Sigmoid colon (tissue), 7 donors: ENCODE results near the gene NBAS. TPM values are rescaled to one million over a fixed set of nuclear protein-coding genes. Genes with fewer than 3 reads are reported as not detected.

Experiments
- DNase-seq: peaks from one replicate; pipeline ENCODE4 v3.0.0-alpha.2; 2019
- H3K27ac ChIP-seq, 4 donors: fragments of 200-600 bp; sonication (generic); one replicate each; pipeline ENCODE4 v1.5.1; 2016 to 2019; ENCODE audit warnings: mild to moderate bottlenecking in 1 of 4
- H3K27me3 ChIP-seq, 3 donors: fragments of 200-600 bp; sonication (generic); one replicate each; pipeline ENCODE4 v1.5.1; 2019; ENCODE audit warnings: mild to moderate bottlenecking in 1 of 3
- H3K36me3 ChIP-seq, 4 donors: fragments of 200-600 bp; sonication (generic); one replicate each; pipeline ENCODE4 v1.5.1; 2016 to 2019
- H3K4me1 ChIP-seq, 4 donors: fragments of 200-600 bp; sonication (generic); one replicate each; pipeline ENCODE4 v1.5.1; 2017 to 2019
- H3K4me3 ChIP-seq, 4 donors: fragments of 200-600 bp; sonication (generic); one replicate each; pipeline ENCODE4 v1.5.1; 2017 to 2019; ENCODE audit warnings: mild to moderate bottlenecking in 2 of 4, moderate library complexity in 1 of 4
- H3K9me3 ChIP-seq, 4 donors: fragments of 200-600 bp in 3 of 4; sonication (generic) in 3 of 4; one replicate each; pipeline versions ENCODE4 v1.5.1 to v1.6.1; 2013 to 2019
- EP300 ChIP-seq, 4 donors: sonication (generic); formaldehyde crosslinking; IDR thresholded peaks; one replicate each; pipeline ENCODE4 v1.6.1; 2017; ENCODE audit warnings: antibody characterized with exemption in 4 of 4
- POLR2A ChIP-seq, 2 donors: fragments of 450-650 bp; IDR thresholded peaks; one replicate each; pipeline ENCODE4 v1.6.1; 2016; ENCODE audit warnings: antibody characterized with exemption in 2 of 2, mild to moderate bottlenecking in 2 of 2, moderate library complexity in 2 of 2
- POLR2AphosphoS5 ChIP-seq, 4 donors: sonication (generic); formaldehyde crosslinking; IDR thresholded peaks; one replicate each; pipeline ENCODE4 v1.6.1; 2017; ENCODE audit warnings: antibody characterized with exemption in 4 of 4
- WGBS, 2 donors: extraction: QIAGEN DNeasy Blood & Tissue Kit; methylation state at CpG; one replicate each; pipeline ENCODE4 v1.1.7; 2013; 5-methylcytosine and 5-hydroxymethylcytosine counted together
- intact Hi-C: fragments of 100-400 bp; cut with DNase I; formaldehyde crosslinking; loops from one replicate; pipeline ENCODE4 v1.15.1; 2023
- polyA plus RNA-seq, 3 donors: library from polyadenylated mRNA; stranded (reverse); fragments of 200-250 nt; gene quantifications; one replicate each; pipeline ENCODE4 v1.2.3, GENCODE V29; 2013
- total RNA-seq, 4 donors: library from RNA; depleted of rRNA; stranded (reverse); fragments of >200 nt; gene quantifications; one replicate each; pipeline ENCODE4 v1.1.0, GENCODE V29; 2016
- TF ChIP-seq, protein P1 (sequence below), 4 experiments: fragments of 450-650 bp in 3 of 4; fragments of 200-600 bp in 1 of 4; IDR thresholded peaks; one replicate each; pipeline ENCODE4 v1.5.1; 2016 to 2019; ENCODE audit warnings: antibody characterized with exemption in 4 of 4, mild to moderate bottlenecking in 3 of 4, moderate library complexity in 2 of 4
- donor health status: healthy with polysubstance abuse.
- donor health status: Bipolar disorder and iron deficiency.
- donor health status: healthy.

Gene NBAS
- total and polyA plus RNA-seq, 7 donors, result 3.9 to 53.2 (median 41.9) TPM

DNA sequence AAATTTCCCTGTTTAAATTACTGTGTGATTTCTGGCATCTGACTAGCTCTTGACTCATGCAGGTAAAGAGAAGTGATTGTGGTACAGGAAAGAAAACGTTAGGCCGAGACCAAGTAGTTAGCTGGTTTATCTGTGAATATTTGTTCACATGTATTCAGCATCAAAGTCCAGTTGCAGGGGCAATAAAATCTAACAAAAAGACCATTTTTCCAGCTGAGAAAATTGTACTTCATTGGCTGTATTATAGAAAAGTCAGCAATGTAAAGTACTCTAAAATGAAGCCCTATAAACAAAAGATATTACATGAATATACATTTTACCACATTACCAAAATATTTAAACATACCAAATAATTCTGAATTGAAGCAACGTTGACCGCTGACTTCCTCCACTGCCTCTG lies 88.3 kb downstream of the NBAS start:
- H3K27me3 ChIP-seq, result no peaks in the 10 kb centered on the region
- intact Hi-C loops, result no loop called here
- no peak overlapping the region for H3K4me3 ChIP-seq
- 23 to 72% methylated on average over 4 of the region's 4 CpGs for WGBS, 2 donors
- peaks cover 5 to 58% (median 20%) of the 10 kb centered on the region in 4 donors for H3K36me3 ChIP-seq
- TF ChIP-seq POLR2A (IDR thresholded peaks at IDR 0.05), result no peak
- DNase-seq, result no peak
- H3K27ac ChIP-seq, result no peak overlapping the region
- H3K4me1 ChIP-seq, result no peaks in the 10 kb centered on the region
- H3K9me3 ChIP-seq, result no peaks in the 10 kb centered on the region

DNA sequence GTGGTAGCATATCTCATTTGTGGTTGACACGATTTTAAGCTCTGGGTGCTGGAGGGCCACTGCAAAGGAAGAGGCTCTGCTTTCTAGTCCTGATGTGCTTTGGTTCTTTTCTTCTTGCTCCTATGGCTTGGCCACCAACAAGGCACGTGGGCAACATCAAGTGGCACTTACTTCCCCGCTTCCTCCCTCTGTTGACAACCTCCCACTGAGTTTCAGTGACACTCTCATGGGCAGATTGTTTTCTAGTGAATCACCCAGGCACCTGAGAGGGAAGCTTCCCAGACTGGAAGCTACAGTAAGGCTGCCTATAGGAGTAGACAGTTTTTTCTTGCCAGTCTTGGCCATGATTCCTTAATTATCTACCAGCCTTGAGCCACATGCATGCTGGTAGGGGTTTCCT lies 89.0 kb downstream of the NBAS start:
- Histone ChIP-seq H3K4me1 (no peaks in the 10 kb centered on the region), H3K27me3 (no peaks in the 10 kb centered on the region), H3K9me3 (no peaks in the 10 kb centered on the region), H3K27ac (no peak overlapping the region), H3K4me3 (no peak overlapping the region), H3K36me3 (peaks cover 5 to 63% (median 19%) of the 10 kb centered on the region in 4 donors)
- no peak for DNase-seq
- 86 to 90% methylated on average over 3 of the region's 3 CpGs for WGBS, 2 donors
- TF ChIP-seq, protein P1, sequence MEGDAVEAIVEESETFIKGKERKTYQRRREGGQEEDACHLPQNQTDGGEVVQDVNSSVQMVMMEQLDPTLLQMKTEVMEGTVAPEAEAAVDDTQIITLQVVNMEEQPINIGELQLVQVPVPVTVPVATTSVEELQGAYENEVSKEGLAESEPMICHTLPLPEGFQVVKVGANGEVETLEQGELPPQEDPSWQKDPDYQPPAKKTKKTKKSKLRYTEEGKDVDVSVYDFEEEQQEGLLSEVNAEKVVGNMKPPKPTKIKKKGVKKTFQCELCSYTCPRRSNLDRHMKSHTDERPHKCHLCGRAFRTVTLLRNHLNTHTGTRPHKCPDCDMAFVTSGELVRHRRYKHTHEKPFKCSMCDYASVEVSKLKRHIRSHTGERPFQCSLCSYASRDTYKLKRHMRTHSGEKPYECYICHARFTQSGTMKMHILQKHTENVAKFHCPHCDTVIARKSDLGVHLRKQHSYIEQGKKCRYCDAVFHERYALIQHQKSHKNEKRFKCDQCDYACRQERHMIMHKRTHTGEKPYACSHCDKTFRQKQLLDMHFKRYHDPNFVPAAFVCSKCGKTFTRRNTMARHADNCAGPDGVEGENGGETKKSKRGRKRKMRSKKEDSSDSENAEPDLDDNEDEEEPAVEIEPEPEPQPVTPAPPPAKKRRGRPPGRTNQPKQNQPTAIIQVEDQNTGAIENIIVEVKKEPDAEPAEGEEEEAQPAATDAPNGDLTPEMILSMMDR (IDR thresholded peaks at IDR 0.05), result no peak
- TF ChIP-seq POLR2A (IDR thresholded peaks at IDR 0.05), result no peak
- TF ChIP-seq EP300 (IDR thresholded peaks at IDR 0.05), result no peak
- no peak for TF ChIP-seq POLR2AphosphoS5 (IDR thresholded peaks at IDR 0.05)
- intact Hi-C loops, result no loop called here

DNA sequence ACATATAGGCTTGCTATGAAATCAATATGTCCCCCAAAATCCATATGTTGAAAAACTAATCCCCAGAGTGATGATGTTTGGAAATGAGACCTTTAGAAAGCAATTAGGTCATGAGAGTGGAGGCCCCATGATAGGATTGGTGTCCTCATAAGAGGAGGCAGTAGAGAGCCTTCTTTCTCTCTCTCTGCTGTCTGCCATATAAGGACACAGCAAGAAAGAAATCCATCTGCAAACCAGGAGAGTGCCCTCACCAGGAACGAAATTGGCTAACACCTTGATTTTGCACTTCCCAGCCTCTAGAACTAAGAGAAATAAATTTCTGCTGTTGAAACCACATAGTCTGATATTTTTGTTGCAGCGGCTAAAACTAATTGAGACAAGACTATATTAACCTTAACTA lies 89.5 kb downstream of the NBAS start:
- Histone ChIP-seq H3K9me3 (no peaks in the 10 kb centered on the region), H3K27ac (no peak overlapping the region), H3K36me3 (peaks cover 5 to 66% (median 18%) of the 10 kb centered on the region in 4 donors), H3K4me1 (no peaks in the 10 kb centered on the region), H3K27me3 (no peaks in the 10 kb centered on the region), H3K4me3 (no peak overlapping the region)
- no peak for DNase-seq
- no peak for TF ChIP-seq EP300 (IDR thresholded peaks at IDR 0.05)
- TF ChIP-seq POLR2A (IDR thresholded peaks at IDR 0.05), result no peak
- no peak for TF ChIP-seq POLR2AphosphoS5 (IDR thresholded peaks at IDR 0.05)
- TF ChIP-seq, protein P1 (IDR thresholded peaks at IDR 0.05), result no peak
- intact Hi-C loops, result no loop called here
- WGBS, 2 donors, result 94 to 97% methylated on average over 2 of the region's 2 CpGs

DNA sequence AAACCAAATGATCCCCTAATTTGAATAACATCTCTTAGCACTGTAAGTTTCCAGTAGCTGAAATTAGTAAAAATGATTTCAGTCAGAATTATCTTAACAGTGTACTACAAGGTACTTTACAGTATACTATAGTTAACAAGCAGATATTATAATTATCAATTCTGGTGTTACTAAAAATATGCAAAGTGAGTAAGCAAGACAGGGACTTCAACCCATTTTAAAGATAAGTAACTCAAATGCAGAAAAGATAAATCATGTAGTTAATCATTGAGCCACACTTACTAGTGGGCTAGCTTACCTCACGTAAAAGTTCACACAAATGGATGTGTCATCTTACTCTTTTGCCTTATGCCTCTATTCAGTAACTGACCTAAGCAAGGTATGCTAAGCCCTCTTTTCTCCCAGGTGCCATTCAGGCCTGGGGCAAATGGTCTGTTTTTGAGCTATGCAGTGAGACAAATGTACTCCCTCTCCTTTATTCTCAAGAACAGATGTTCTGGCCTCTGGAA lies 101.0 kb downstream of the NBAS start:
- Histone ChIP-seq H3K36me3 (peaks cover 0 to 61% (median 9%) of the 10 kb centered on the region in 4 donors), H3K27me3 (no peaks in the 10 kb centered on the region), H3K9me3 (no peaks in the 10 kb centered on the region), H3K27ac (no peak overlapping the region), H3K4me1 (peaks cover 0 to 3% (median 0%) of the 10 kb centered on the region in 4 donors), H3K4me3 (no peak overlapping the region)
- intact Hi-C loops, result no loop called here
- TF ChIP-seq POLR2A (IDR thresholded peaks at IDR 0.05) (no peak), EP300 (IDR thresholded peaks at IDR 0.05) (no peak), POLR2AphosphoS5 (IDR thresholded peaks at IDR 0.05) (no peak)
- TF ChIP-seq, protein P1 (IDR thresholded peaks at IDR 0.05), result no peak
- WGBS, 2 donors, result 86 to 94% methylated on average over 1 of the region's 1 CpG
- DNase-seq, result no peak

DNA sequence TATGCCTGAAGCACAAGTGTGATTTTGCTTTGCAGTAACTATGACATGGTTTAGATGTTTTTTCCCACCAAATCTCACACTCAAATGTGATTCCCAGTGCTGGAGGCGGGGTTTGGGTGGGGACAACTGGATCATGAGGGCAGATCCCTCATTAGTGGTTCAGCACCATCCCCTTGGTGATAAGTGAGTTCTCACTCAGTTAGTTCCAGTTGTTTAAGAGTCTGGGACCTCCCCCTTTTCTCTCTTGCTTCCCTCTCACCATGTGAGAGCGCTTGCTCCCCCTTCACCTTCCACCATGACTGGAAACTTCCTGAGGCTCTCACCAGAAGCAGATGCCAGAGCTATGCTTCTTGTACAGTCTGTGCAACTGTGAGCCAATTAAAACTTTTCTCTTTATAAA lies 102.9 kb downstream of the NBAS start:
- Histone ChIP-seq H3K9me3 (no peaks in the 10 kb centered on the region), H3K4me3 (no peak overlapping the region), H3K27me3 (no peaks in the 10 kb centered on the region), H3K36me3 (peaks cover 0 to 50% (median 9%) of the 10 kb centered on the region in 4 donors), H3K27ac (no peak overlapping the region), H3K4me1 (peaks cover 0 to 3% (median 0%) of the 10 kb centered on the region in 4 donors)
- DNase-seq, result no peak
- intact Hi-C loops, result no loop called here
- no peak for TF ChIP-seq POLR2A (IDR thresholded peaks at IDR 0.05)
- TF ChIP-seq, protein P1 (IDR thresholded peaks at IDR 0.05), result no peak
- no peak for TF ChIP-seq POLR2AphosphoS5 (IDR thresholded peaks at IDR 0.05)
- TF ChIP-seq EP300 (IDR thresholded peaks at IDR 0.05), result no peak
- 97% methylated on average over 2 of the region's 2 CpGs for WGBS, 2 donors
